EH (cell line): ENCODE measurements around the gene SPSB1.
A peak's percentile ranks its signal among the peaks of the same experiment; 100 is the strongest.
"Not testable (repeated sequence)": the region's sequence is repeated elsewhere in the genome, so short reads cannot be mapped to it uniquely, and the experiment has no call there.

ENCODE experiments used
- DNase-seq: peaks from one replicate; pipeline ENCODE4 v3.0.0-alpha.2; 2015; ENCODE audit warnings: low read depth

The SPSB1 gene

GRCh38 chr1:9366943-9367780 lies 74.5 kb downstream of the SPSB1 start:
- DNase-seq, result no peak

GRCh38 chr1:9367806-9368205 lies 75.1 kb downstream of the SPSB1 start:
- no peak for DNase-seq

- no peak for DNase-seq
Observed at GRCh38 chr1:9368356-9368755, 75.7 kb downstream of the SPSB1 start.

GRCh38 chr1:9369964-9370788 lies 77.5 kb downstream of the SPSB1 start:
- DNase-seq, result no peak

GRCh38 chr1:9371391-9371935 lies 78.8 kb downstream of the SPSB1 start:
- DNase-seq, result peak; percentile 87

GRCh38 chr1:9371951-9372350 lies 79.3 kb downstream of the SPSB1 start:
- no peak for DNase-seq

- DNase-seq, result no peak
Observed at GRCh38 chr1:9373619-9374018, 80.9 kb downstream of the SPSB1 start.

GRCh38 chr1:9374748-9375341 lies 82.2 kb downstream of the SPSB1 start:
- no peak for DNase-seq

GRCh38 chr1:9375912-9376311 lies 83.2 kb downstream of the SPSB1 start:
- DNase-seq, result no peak

- DNase-seq, result no peak
Observed at GRCh38 chr1:9376430-9376829, 83.7 kb downstream of the SPSB1 start.

GRCh38 chr1:9376886-9377333 lies 84.2 kb downstream of the SPSB1 start:
- DNase-seq, result peak; percentile 67

- DNase-seq, result no peak
Observed at GRCh38 chr1:9378801-9379200, 86.1 kb downstream of the SPSB1 start.

- no peak for DNase-seq
Observed at GRCh38 chr1:9380711-9381110, 88.0 kb downstream of the SPSB1 start.

- no peak for DNase-seq
Observed at GRCh38 chr1:9382643-9383491, 90.2 kb downstream of the SPSB1 start.

GRCh38 chr1:9384128-9384527 lies 91.4 kb downstream of the SPSB1 start:
- DNase-seq, result no peak

- peak; percentile 80 for DNase-seq
Observed at GRCh38 chr1:9384751-9385245, 92.1 kb downstream of the SPSB1 start.

- not testable (repeated sequence) for DNase-seq
Observed at GRCh38 chr1:9385392-9385791, 92.7 kb downstream of the SPSB1 start.

- DNase-seq, result no peak
Observed at GRCh38 chr1:9385801-9386573, 93.3 kb downstream of the SPSB1 start.

GRCh38 chr1:9388335-9389180 lies 95.9 kb downstream of the SPSB1 start:
- peak; percentile 57 for DNase-seq

- DNase-seq, result no peak
Observed at GRCh38 chr1:9389968-9390367, 97.3 kb downstream of the SPSB1 start.
